GM12892 (cell line): ENCODE data around the gene STRA6.

Experiments
- POLR2A ChIP-seq: IDR thresholded peaks from 2 replicates; pipeline ENCODE4 v1.6.1; 2011; ENCODE audit warnings: low read depth, low read length, control low read depth
- POLR2AphosphoS5 ChIP-seq: IDR thresholded peaks from 2 replicates; pipeline ENCODE4 v1.6.1; 2011; ENCODE audit warnings: low read depth, low read length, control low read depth
- TAF1 ChIP-seq: IDR thresholded peaks from 2 replicates; pipeline ENCODE4 v1.6.1; 2011; ENCODE audit warnings: low read depth, mild to moderate bottlenecking, control low read depth, low read length, borderline replicate concordance

DNA sequence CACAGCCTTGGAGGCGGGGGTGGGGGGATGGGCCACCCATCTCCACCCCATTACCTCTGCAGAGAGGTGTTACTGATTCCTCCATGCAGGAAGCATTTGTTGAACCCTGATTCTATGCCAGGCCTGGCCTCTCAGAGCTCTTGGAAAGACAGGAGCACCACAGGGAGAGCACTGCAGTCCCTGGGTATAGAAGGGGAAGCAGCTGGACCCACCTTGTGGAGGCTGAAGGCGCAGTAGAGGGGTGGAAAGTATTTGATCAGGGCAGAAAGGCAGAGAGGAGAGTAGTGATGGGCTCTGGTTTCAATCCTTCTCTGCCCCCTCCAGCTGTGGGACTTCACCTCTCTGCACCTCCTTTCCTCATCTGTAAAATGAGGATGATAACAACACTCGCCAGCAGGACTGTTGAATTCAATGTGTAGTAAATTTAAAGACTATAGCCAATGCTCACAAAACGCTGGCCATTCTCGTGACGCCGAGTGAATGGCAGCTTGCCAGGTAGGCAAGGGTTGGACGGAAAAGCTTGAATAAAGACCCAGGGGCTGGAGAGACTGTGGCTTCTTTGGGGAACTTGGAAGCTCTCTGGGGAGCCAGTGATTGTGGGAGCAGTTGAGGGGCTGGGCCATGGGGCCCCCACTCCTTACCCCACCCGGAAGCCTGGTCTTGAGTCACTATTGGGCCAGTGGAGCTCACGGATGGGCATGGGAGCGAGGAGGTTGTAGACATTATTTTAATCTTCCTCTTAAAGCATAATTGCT is 25.6 kb upstream of the STRA6 start:
- TF ChIP-seq POLR2A: no peak
- TF ChIP-seq TAF1: no peak
- TF ChIP-seq POLR2AphosphoS5: no peak
